GM12874 (cell line): Measurements from ENCODE around the gene NRIP1.

Source experiments
- TF ChIP-seq, protein P1 (sequence below): IDR thresholded peaks from 2 replicates; pipeline ENCODE4 v1.5.1; 2011; ENCODE audit warnings: low read depth, mild to moderate bottlenecking, control low read depth, low read length, moderate library complexity; ENCODE audit not compliant: insufficient read depth

Gene NRIP1, protein sequence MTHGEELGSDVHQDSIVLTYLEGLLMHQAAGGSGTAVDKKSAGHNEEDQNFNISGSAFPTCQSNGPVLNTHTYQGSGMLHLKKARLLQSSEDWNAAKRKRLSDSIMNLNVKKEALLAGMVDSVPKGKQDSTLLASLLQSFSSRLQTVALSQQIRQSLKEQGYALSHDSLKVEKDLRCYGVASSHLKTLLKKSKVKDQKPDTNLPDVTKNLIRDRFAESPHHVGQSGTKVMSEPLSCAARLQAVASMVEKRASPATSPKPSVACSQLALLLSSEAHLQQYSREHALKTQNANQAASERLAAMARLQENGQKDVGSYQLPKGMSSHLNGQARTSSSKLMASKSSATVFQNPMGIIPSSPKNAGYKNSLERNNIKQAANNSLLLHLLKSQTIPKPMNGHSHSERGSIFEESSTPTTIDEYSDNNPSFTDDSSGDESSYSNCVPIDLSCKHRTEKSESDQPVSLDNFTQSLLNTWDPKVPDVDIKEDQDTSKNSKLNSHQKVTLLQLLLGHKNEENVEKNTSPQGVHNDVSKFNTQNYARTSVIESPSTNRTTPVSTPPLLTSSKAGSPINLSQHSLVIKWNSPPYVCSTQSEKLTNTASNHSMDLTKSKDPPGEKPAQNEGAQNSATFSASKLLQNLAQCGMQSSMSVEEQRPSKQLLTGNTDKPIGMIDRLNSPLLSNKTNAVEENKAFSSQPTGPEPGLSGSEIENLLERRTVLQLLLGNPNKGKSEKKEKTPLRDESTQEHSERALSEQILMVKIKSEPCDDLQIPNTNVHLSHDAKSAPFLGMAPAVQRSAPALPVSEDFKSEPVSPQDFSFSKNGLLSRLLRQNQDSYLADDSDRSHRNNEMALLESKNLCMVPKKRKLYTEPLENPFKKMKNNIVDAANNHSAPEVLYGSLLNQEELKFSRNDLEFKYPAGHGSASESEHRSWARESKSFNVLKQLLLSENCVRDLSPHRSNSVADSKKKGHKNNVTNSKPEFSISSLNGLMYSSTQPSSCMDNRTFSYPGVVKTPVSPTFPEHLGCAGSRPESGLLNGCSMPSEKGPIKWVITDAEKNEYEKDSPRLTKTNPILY (N-terminal part only)

DNA sequence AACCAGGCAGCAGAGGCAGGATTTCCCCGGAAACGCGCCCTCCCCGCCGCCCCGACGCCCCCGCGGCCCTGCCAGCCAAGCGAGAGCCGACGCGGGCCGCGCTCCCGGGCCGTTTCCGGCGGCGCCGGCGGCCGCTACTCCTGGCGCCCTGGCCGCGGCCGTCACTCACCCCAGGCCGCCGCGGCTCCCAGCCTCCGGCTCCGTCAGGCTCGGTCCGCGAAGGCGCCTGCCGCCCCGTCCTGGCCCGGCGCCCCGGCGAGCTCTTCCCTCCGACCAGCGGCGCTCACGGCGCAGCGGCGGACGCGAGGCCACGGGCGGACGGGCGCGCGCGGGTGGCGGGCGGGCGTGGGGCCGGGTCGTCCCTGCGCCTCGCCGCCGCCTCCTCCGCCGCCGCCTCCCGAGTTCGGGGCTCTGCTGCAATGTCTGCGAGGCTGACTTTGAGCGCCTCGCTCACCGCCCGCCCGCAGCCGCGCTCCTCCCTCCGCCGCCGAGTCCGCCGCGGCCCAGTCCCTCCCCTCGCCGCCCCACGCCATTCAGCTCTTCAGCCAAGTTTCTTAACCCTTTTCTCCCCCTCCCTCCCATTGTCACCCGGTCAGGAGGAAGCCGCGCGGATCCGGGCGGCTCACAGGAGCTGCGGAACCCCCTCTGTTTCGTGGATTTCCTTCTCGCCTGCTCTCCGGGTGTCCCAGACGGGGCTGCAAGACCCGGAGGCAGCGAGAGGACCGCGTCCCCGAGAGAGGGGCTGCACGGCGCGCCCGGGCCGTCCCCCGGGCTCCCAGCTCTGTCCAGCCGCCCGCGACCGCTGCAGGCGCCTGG is at the start of gene NRIP1:
Gene NRIP1 (minus strand): TSS at position 425 of the 816 bp plus-strand sequence. CDS start 96,808 bp downstream, outside the sequence.
- TF ChIP-seq, protein P1, sequence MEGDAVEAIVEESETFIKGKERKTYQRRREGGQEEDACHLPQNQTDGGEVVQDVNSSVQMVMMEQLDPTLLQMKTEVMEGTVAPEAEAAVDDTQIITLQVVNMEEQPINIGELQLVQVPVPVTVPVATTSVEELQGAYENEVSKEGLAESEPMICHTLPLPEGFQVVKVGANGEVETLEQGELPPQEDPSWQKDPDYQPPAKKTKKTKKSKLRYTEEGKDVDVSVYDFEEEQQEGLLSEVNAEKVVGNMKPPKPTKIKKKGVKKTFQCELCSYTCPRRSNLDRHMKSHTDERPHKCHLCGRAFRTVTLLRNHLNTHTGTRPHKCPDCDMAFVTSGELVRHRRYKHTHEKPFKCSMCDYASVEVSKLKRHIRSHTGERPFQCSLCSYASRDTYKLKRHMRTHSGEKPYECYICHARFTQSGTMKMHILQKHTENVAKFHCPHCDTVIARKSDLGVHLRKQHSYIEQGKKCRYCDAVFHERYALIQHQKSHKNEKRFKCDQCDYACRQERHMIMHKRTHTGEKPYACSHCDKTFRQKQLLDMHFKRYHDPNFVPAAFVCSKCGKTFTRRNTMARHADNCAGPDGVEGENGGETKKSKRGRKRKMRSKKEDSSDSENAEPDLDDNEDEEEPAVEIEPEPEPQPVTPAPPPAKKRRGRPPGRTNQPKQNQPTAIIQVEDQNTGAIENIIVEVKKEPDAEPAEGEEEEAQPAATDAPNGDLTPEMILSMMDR, result no peak

DNA sequence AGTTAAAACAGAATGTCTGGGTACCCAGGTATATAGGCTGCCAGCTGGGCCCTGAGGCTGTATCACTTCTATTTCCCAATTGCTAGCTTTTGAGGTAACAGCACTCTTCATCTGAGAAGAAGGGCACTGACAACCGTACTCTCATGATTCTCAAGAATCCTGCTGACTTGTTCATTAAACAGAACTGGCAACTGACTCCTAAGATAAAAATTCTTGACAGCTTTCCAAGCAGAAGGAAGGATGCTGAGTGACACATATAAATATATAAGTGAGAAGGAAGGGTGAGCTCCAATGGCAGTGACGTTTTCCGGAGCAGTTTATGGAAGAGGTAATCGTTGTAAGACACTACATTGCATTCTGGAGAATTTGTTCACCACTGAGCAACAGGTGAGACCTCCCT is 48.1 kb upstream of the NRIP1 start:
- TF ChIP-seq, protein P1, result no peak

DNA sequence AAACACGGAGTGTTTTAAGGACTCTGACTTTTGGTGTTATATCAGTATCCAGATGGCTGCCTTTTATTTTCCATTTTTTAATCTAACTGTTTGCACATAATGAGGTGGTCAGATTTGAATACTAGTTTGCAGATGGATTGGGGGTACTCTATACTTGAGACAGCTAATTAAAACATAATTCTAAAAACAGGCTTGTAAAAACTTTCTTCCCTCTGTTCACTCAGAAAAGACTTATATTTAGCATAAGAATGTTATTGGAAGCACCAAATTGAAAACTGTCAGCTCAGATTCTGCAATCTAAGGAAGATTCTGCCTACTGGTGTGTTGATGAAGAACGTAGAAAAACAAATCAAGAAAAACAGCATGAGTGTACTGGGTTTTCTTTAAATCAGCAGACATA is 44.0 kb upstream of the NRIP1 start:
- TF ChIP-seq, protein P1, result no peak

DNA sequence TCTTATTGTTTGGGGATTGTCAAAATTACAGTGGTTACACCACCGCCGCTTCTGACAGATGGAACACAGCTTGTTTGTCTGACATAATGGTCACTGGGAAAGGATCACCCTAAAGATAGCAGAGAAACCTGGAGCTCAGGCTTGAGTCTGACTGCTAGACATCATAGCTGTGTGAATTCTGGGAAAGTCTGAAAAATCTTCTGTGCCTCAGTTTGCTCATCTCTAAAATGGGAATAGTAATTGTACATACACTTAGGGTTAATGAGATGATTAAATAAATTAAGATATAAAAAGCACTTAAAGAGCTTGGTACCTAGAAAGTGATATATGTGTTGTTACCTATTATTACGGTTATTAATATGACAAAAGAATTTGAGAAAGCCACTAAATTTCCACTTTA is 39.7 kb upstream of the NRIP1 start:
- TF ChIP-seq, protein P1, result no peak

DNA sequence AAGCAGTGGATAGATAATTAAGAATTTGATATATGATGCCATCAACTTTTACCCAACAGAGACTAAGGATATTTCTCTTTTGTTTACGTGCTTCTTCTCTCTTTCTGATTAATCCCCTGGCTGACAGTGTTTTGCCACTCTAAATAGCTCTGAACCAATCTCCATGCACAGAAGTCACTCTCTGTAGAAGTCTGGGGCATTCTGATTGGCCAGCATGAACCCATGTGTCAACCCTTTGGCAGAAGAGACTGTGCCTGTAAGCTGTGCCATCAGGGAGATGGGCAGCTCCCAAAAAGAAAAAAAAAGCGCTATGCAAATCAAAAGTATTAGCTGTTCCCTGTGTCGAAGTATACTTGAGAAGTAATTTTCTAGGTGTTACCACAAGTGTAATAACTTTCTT is 34.1 kb upstream of the NRIP1 start:
- TF ChIP-seq, protein P1, result no peak

DNA sequence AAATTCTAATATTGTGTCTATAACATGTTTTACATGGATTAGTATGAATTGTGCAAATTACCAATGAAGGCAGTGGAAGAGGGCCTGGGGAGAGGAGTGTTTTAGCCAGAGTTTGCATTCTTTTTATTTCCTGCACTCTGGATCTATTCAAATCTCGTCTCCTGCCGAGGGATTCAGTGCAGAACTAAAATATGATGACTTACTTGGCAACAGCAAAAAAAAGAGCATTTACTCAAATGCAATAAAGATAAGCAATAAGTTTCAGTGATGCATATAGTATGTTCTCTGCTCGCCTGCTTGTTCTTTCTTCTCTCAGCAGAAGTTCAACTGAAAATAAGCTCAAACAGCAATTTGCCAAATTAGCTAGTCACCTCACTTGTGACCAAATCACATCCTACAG is 33.4 kb upstream of the NRIP1 start:
- TF ChIP-seq, protein P1, result no peak
